Mucosa of stomach (tissue), 1 donor: ENCODE measurements around the gene STAG1.
"Not testable (repeated sequence)": the region's sequence is repeated elsewhere in the genome, so short reads cannot be mapped to it uniquely, and the experiment has no call there.

ENCODE experiments used
- H3K27me3 ChIP-seq: one replicate; pipeline ENCODE4 v1.7.0; 2013; ENCODE audit warnings: mild to moderate bottlenecking, low read length; ENCODE audit not compliant: control insufficient read depth, insufficient read depth
- H3K36me3 ChIP-seq: one replicate; pipeline ENCODE4 v1.7.0; 2013; ENCODE audit warnings: low read length; ENCODE audit not compliant: control insufficient read depth, insufficient read depth
- H3K4me1 ChIP-seq: one replicate; pipeline ENCODE4 v1.7.0; 2013; ENCODE audit warnings: mild to moderate bottlenecking, low read length; ENCODE audit not compliant: control insufficient read depth, insufficient read depth
- H3K4me3 ChIP-seq: one replicate; pipeline ENCODE4 v1.7.0; 2013; ENCODE audit warnings: low read length
- H3K9ac ChIP-seq: one replicate; pipeline ENCODE4 v1.7.0; 2013; ENCODE audit warnings: mild to moderate bottlenecking, low read length, moderate library complexity
- H3K9me3 ChIP-seq: one replicate; pipeline ENCODE4 v1.7.0; 2013; ENCODE audit warnings: mild to moderate bottlenecking, low read length, moderate library complexity; ENCODE audit not compliant: control insufficient read depth
- donor health status: Pancreatic carcinoma.

Gene STAG1

GRCh38 chr3:136685882-136686281, 66.3 kb downstream of the STAG1 start:
- Histone ChIP-seq H3K4me1 (no peaks in the 10 kb centered on the region), H3K9me3 (no peaks in the 10 kb centered on the region), H3K4me3 (no peak overlapping the region), H3K36me3 (no peaks in the 10 kb centered on the region), H3K27me3 (no peaks in the 10 kb centered on the region), H3K9ac (no peak overlapping the region)

GRCh38 chr3:136682740-136683312, 69.4 kb downstream of the STAG1 start:
- Histone ChIP-seq H3K36me3 (no peaks in the 10 kb centered on the region), H3K9ac (no peak overlapping the region), H3K4me1 (no peaks in the 10 kb centered on the region), H3K27me3 (no peaks in the 10 kb centered on the region), H3K9me3 (no peaks in the 10 kb centered on the region), H3K4me3 (no peak overlapping the region)

DNA sequence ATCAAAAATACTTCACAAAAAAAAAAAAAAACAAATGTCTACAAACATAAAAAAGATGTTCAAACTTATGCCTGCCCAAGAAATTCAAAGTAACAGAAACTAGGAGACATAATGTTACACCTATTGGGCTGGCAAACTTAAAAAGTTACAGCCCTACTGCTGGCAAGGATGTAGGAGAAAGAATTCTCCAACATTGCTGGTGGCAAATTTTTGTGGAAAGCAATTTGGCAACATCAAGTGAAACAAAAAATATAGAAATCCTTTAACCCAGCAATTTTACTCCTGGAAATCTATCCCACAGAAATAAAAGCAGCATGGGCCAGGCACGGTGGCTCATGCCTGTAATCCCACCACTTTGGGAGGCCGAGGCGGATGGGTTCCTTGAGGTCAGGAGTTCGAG, 73.2 kb downstream of the STAG1 start:
- Histone ChIP-seq H3K9ac (no peak overlapping the region), H3K9me3 (no peaks in the 10 kb centered on the region), H3K36me3 (no peaks in the 10 kb centered on the region), H3K4me3 (no peak overlapping the region), H3K4me1 (no peaks in the 10 kb centered on the region), H3K27me3 (no peaks in the 10 kb centered on the region)

GRCh38 chr3:136676009-136676408, 76.2 kb downstream of the STAG1 start:
- Histone ChIP-seq H3K9me3 (no peaks in the 10 kb centered on the region), H3K36me3 (no peaks in the 10 kb centered on the region), H3K27me3 (no peaks in the 10 kb centered on the region), H3K9ac (no peak overlapping the region), H3K4me1 (no peaks in the 10 kb centered on the region), H3K4me3 (no peak overlapping the region)

GRCh38 chr3:136675150-136675858, 76.9 kb downstream of the STAG1 start:
- Histone ChIP-seq H3K4me1 (no peaks in the 10 kb centered on the region), H3K4me3 (no peak overlapping the region), H3K27me3 (no peaks in the 10 kb centered on the region), H3K9ac (no peak overlapping the region), H3K9me3 (no peaks in the 10 kb centered on the region), H3K36me3 (no peaks in the 10 kb centered on the region)

DNA sequence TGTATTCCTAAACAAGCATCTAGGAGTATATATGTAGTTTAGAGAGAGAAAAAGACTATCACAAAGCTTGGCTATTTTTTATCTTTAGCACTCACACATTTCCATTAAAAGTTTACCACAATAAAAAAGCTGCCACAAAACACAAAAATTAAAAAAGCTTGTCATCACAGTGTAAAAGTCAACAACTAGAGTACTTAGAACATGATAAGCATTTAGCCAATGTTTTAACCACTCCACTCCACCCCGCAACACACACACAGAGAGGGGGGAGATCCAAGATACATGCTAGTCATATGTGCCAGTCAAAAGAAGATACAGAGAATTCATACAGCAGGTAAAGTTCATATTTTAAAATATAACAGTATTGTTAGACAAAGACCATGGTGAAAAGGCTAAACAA, 79.7 kb downstream of the STAG1 start:
- H3K27me3 ChIP-seq = no peaks in the 10 kb centered on the region

DNA sequence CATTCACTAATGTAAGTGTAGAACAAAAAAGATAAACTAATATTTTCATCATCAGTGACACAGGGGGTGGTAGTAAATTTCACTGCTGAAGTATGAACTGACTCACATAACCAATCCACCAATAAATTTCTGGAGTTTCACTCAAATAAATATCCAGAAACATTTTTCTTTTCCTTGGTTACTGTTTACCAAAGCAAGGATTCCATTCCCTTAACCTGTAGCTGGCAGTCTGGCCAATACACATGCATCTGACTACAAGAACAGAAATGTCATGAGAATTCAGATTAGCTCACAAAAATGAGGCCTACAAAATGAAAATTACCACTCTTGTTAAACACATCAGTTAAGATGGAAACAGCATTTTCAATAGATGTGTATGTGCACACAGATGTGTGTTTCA, 80.3 kb downstream of the STAG1 start:
- Histone ChIP-seq H3K27me3 (no peaks in the 10 kb centered on the region), H3K9me3 (no peaks in the 10 kb centered on the region), H3K4me3 (no peak overlapping the region), H3K36me3 (no peaks in the 10 kb centered on the region), H3K9ac (no peak overlapping the region), H3K4me1 (no peaks in the 10 kb centered on the region)

More for the DNA sequence above, 79.7 kb downstream of the STAG1 start:
- Histone ChIP-seq H3K9me3 (no peaks in the 10 kb centered on the region), H3K4me1 (no peaks in the 10 kb centered on the region), H3K4me3 (no peak overlapping the region), H3K9ac (no peak overlapping the region), H3K36me3 (no peaks in the 10 kb centered on the region)

- Histone ChIP-seq H3K36me3 (no peaks in the 10 kb centered on the region), H3K4me1 (no peaks in the 10 kb centered on the region), H3K9me3 (no peaks in the 10 kb centered on the region), H3K9ac (no peak overlapping the region), H3K27me3 (no peaks in the 10 kb centered on the region), H3K4me3 (no peak overlapping the region)
Measured at GRCh38 chr3:136670166-136670565, 82.0 kb downstream of the STAG1 start.

GRCh38 chr3:136667081-136667480, 85.1 kb downstream of the STAG1 start:
- Histone ChIP-seq H3K36me3 (no peaks in the 10 kb centered on the region), H3K9me3 (no peaks in the 10 kb centered on the region), H3K4me3 (no peak overlapping the region), H3K4me1 (no peaks in the 10 kb centered on the region), H3K27me3 (no peaks in the 10 kb centered on the region), H3K9ac (no peak overlapping the region)

GRCh38 chr3:136666301-136666700, 85.9 kb downstream of the STAG1 start:
- not testable (repeated sequence) for H3K9ac ChIP-seq, H3K4me1 ChIP-seq, H3K9me3 ChIP-seq, H3K27me3 ChIP-seq, H3K36me3 ChIP-seq, H3K4me3 ChIP-seq

- no peak overlapping the region for H3K9ac ChIP-seq
- no peaks in the 10 kb centered on the region for H3K36me3 ChIP-seq
- H3K4me1 ChIP-seq = no peaks in the 10 kb centered on the region
- H3K4me3 ChIP-seq = no peak overlapping the region
- no peaks in the 10 kb centered on the region for H3K27me3 ChIP-seq
- no peaks in the 10 kb centered on the region for H3K9me3 ChIP-seq
Measured at GRCh38 chr3:136664771-136665170, 87.4 kb downstream of the STAG1 start.

DNA sequence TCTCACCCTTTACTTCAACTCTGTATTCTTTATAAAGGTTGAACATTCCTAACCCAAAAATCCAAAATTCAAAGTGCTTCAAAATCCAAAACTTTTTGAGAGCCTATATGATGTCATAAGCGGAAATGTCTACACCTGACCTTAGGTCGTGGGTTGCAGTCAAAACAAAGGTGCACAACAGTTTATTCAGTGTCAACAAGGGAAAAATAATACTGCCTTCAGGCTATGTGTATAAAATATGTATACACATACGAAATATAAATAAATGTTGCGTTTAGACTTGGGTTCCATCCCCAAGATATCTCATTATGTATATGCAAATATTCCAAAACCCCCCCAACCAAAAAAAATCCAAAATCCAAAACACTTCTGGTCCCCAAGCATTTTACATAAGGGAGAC, 90.9 kb downstream of the STAG1 start:
- H3K27me3 ChIP-seq = no peaks in the 10 kb centered on the region
- H3K4me3 ChIP-seq = no peak overlapping the region
- H3K9ac ChIP-seq = no peak overlapping the region
- no peaks in the 10 kb centered on the region for H3K9me3 ChIP-seq
- H3K36me3 ChIP-seq = no peaks in the 10 kb centered on the region
- no peaks in the 10 kb centered on the region for H3K4me1 ChIP-seq
